ENCODE results near the gene AIFM1. TPM values are rescaled to one million over a fixed set of nuclear protein-coding genes. Genes with fewer than 3 reads are reported as not detected.
A peak's percentile ranks its signal among the peaks of the same experiment; 100 is the strongest.

AIFM1 gene
- total RNA-seq = 10 to 100 TPM; 35.6 to 86.9 TPM

DNA sequence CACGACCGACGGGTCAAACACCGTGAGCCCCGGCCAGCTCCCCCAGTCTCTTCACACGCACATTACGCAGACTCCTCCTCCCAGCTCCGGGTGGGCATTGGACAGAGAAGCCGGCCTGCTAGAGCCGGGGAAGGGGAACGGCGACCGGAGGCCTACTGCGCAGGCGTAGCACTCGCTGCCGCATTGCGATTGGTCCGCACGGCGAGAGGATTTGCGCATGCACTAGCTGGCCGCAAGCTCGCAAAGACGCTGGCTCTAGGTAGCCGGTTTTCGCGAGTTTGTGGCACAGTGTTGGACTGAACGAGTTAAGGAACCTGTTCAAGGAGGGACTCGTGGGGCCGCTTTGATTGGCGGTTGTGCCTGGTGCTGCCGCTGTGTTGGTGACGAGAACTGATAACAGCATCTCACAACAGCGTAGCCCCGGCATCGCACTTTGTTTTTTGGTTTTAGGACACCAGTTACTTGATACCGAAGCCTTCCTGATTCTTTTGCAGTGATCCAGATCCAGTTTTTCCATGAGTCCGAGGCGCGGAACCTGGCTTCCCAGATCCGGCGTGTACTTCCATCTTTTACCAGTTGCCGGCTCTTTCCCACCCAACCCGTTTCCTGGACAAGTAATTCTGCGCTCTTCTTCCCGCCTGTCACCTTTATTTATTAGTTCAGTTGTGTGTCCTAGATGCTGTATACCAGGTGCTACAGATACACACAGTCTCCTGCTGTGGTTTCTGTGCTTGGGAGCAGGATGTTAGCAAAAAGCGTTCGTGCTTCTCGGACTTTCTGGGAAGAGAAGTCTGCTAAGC is at the start of gene AIFM1:
Gene AIFM1, minus strand, starts transcription at position 139 of the 800 bp plus-strand sequence. CDS start 185 bp downstream, outside the sequence.
- TF ChIP-seq, protein P1, sequence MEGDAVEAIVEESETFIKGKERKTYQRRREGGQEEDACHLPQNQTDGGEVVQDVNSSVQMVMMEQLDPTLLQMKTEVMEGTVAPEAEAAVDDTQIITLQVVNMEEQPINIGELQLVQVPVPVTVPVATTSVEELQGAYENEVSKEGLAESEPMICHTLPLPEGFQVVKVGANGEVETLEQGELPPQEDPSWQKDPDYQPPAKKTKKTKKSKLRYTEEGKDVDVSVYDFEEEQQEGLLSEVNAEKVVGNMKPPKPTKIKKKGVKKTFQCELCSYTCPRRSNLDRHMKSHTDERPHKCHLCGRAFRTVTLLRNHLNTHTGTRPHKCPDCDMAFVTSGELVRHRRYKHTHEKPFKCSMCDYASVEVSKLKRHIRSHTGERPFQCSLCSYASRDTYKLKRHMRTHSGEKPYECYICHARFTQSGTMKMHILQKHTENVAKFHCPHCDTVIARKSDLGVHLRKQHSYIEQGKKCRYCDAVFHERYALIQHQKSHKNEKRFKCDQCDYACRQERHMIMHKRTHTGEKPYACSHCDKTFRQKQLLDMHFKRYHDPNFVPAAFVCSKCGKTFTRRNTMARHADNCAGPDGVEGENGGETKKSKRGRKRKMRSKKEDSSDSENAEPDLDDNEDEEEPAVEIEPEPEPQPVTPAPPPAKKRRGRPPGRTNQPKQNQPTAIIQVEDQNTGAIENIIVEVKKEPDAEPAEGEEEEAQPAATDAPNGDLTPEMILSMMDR (IDR thresholded peaks at IDR 0.05) = no peak
- Histone ChIP-seq H3K4me1 (peaks cover 0 to 8% of the 10 kb centered on the region in 2 donors), H3K36me3 (no peaks in the 10 kb centered on the region), H3K9me3 (no peaks in the 10 kb centered on the region), H3K4me3 (peak within 1 kb of the TSS; percentile 57), H3K27ac (peak within 1 kb of the TSS; percentile 87 to 91), H3K27me3 (no peaks in the 10 kb centered on the region)
- DNase-seq (ENCODE audit: low spot score) = peak; percentile 91

DNA sequence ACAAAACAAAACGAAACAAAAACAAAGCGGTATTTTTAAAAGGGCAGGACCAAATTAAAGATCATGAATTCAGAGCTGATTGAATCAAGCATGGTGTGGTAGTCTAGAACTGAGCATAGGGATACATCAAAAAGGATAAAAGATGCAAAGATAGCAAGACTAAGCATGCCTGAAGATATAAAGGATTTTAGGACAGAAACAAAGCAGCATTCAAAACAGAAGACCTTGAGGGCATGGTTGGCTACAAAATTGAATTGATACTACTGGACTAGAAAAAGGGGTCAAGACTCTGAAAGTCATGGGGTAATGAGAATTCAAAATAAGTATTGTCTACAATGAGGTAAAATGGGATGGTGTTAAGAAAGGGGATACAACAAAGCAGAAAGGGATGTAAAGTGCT is 47.7 kb upstream of the AIFM1 start:
- Histone ChIP-seq H3K9me3 (no peaks in the 10 kb centered on the region), H3K36me3 (peaks cover 4% of the 10 kb centered on the region), H3K27me3 (no peaks in the 10 kb centered on the region), H3K27ac (no peak overlapping the region), H3K4me1 (no peaks in the 10 kb centered on the region), H3K4me3 (no peak overlapping the region)
- no peak for DNase-seq (ENCODE audit: low spot score)
- TF ChIP-seq, protein P1 (IDR thresholded peaks at IDR 0.05) = no peak

DNA sequence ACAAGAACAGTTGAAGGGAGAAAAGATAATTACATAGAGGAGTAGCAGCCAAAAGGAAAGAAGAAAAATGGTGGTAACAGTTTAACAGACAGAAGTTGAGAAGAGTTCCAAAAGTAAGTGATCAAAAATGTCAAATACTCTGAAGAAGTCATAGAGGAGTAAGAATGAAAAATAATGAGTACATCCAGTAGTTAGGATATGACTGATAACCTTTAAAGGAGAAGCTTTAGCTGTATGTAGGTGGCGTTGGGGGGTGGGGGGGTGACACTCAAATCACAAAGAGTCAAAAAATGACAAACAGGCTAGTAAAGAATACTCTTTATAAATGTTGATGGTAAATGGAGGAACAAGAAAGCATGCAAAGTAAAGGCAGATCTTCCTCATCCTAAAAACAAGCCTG is 46.7 kb upstream of the AIFM1 start:
- Histone ChIP-seq H3K36me3 (peaks cover 4% of the 10 kb centered on the region), H3K27me3 (no peaks in the 10 kb centered on the region), H3K9me3 (no peaks in the 10 kb centered on the region), H3K4me3 (no peak overlapping the region), H3K27ac (no peak overlapping the region), H3K4me1 (no peaks in the 10 kb centered on the region)
- TF ChIP-seq, protein P1 (IDR thresholded peaks at IDR 0.05) = no peak
- DNase-seq (ENCODE audit: low spot score) = no peak

DNA sequence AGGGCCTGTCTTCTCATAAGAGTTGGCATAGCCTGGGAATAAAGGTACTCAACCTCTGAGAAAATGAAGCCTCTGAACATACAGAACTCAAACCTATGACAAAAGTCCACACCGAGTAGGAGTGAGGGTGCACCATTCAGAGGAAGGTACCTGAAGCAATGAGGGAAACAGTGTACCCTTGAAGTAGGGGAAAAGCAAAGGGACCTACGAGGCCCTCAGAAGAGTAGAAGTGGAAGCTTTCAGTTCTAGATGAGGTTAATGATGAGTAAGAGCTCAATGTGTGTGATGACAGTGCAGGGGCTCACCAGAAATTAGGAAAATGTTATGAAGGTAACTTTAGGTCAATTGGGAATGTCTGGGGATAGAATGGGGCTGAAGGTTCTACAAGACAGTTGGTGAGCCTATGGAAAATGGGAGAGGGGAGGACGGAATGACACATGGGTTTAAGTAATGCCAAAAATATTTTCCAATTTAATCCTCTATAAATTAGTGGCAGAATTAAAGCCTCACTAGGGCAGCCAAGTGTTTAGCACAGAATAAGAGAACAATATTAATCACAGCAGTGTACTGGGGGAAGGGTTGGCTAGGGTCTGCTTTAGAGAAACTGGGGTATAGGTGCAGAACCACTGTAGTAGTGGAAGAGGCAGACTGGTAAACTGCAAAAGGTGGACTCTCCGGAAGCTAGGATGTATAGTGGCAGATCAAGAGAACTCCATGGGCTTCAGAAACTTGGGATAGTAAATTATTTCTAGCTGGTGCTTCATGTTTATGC is 46.0 kb upstream of the AIFM1 start:
- H3K27ac ChIP-seq = no peak overlapping the region
- TF ChIP-seq, protein P1 (IDR thresholded peaks at IDR 0.05) = no peak
- no peaks in the 10 kb centered on the region for H3K9me3 ChIP-seq
- no peak for DNase-seq (ENCODE audit: low spot score)
- peaks cover 4% of the 10 kb centered on the region for H3K36me3 ChIP-seq
- no peaks in the 10 kb centered on the region for H3K4me1 ChIP-seq
- no peak overlapping the region for H3K4me3 ChIP-seq
- H3K27me3 ChIP-seq = no peaks in the 10 kb centered on the region

DNA sequence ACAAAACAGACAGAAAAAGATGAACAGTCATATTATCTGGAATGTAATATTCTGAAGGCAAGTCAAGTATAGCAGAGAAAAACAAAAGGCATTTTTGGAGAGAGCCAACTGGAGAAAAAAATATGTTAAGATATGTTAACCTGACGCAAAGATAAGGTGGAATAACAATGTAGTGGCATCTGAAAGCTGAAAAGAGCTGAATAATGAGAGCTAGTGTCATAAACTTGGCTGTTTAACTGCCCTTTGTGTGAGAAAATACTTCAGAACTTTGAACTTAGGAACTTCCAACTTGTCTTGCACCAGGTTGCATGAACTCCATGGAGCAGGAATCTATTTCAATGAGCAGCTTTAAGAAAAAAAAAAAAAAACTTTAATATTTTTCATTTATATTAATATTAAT is 39.0 kb upstream of the AIFM1 start:
- Histone ChIP-seq H3K27me3 (no peaks in the 10 kb centered on the region), H3K4me3 (no peak overlapping the region), H3K4me1 (no peaks in the 10 kb centered on the region), H3K36me3 (no peaks in the 10 kb centered on the region), H3K27ac (no peak overlapping the region), H3K9me3 (no peaks in the 10 kb centered on the region)
- no peak for DNase-seq (ENCODE audit: low spot score)
- TF ChIP-seq, protein P1 (IDR thresholded peaks at IDR 0.05) = no peak

All from right atrium auricular region (tissue), 2 donors.